Suppressor macrophage treated with lipopolysaccharide for 4 hours (primary cell): ENCODE measurements around the gene TBX1.

Source experiments
- DNase-seq: peaks from one replicate; pipeline ENCODE4 v3.0.0-alpha.2; 2020

The TBX1 gene

DNA sequence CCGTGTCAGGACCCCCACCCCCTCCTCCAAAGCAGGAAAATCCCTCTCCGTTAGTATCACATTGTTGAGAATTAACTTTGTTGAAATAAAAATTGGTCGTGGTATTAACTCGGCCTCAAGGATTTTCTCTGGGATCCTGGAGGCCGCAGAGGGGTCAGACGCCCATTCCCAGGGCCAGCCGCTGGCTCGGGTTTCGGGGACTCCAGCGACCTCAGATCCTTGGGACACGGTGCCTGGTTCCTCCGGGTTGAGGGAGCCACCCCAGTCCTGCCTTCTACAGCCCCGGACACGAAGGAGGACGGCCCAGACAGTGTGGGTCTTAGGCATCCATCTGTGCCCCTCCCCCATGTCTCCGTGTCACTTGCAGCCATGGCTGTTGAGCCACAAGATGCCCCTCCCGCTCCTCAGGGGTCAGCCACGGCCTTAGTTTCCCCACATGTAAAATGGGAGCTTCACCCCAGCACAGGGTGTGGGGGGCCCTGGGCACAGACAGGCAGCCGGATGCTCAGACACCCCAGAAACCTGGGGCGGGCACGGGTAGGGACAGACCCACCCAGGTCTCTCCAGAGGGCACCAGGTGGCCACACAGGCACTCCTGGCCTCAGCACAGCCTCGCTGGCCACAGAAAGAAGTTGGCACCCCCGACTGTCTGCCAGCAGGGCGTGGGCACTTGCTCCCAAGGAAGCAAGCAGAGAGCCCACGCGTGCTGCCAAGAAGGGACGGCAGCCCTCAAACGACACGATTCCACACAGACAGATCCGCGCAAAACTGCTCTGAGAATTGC is 21.7 kb upstream of the TBX1 start:
- DNase-seq, result no peak

- DNase-seq, result no peak
Observed at GRCh38 chr22:19739448-19739895, 21.1 kb upstream of the TBX1 start.

DNA sequence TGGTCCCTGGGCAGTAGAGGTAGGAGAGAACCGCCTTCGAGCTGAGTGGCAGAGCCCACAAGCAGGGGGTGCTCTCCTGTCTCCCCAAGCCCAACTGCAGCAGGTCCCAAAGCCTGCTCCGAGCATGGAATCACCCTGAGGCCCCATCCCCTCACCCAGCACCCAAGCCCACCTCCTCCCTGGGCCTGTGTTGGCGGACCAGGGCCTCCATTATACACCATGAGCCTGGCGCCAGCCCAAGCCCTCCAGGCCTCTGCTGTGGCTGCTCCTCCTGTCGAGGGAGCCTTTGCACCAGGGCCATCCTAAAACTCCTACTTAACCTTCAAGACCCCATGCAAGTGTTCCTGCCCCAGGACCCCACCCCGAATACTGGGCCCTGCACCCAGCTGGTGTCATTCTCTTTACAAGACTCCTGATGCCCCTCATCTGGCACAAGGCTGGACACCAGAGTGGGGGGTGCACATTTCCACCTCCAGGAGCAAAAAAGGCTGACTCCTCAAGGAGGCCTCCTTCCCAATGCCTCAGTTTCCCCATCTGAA is 20.6 kb upstream of the TBX1 start:
- no peak for DNase-seq

GRCh38 chr22:19740586-19740985 is 20.0 kb upstream of the TBX1 start:
- DNase-seq, result no peak

DNA sequence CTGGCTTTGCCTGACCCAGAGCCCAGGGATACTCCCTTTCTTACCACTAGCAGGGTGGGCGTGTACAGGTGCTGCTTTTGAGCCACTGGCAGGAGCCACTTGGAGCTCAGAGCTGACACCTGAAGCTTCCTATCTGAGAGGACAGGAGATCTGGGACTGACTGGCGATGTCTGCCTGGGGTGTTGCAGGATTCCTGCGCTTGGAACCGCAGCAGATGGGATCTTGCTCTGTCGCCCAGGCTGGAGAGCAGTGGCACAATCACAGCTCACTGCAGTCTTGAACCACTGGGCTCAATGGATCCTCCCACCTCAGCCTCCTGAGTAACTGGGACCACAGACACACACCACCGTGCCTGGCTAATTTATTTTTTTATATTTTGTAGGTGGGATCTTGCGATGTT is 19.5 kb upstream of the TBX1 start:
- DNase-seq, result no peak

DNA sequence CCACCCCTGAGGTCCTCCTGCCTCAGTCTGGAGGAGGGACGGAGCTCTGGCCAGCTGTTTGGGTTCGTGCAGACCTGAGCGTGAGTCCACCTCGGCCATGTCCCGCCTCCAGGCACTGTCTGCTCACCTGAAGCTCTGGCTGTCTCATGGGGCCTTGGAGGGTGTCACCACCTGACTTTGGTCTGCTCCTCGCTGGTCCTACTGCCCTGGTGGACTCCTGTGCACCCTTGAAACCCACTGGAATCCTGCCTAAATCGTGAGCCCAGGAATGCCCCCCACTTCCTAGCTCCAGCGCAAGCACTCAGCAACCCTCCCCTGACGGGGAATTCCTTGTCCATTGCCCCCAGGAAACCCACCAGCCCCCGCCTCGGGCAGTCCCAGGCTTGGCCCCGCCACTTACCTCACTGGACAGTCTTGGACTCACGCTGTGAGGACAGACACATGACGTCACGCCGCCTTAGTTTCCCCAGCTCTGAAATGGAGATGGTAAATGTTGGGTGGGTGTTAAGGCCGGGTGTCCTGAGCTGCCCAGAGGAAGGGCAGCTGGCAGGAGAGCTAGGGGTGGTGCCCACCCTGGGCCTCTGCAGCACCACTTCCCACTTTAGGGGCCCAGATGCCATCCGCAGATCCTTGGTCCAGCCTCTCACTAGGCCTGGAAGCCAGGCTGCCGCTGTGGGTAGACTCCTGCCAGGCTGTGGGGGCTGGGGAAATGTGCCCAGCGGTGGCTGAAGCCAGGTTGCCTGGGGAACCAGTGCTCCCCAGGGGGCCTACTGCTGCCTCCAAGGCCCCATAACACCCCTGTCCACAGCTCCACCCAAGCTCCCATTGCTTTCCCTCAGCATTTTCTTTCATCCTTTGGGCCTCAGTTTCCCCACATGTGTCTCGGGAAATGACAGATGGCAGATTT is 18.2 kb upstream of the TBX1 start:
- no peak for DNase-seq

DNA sequence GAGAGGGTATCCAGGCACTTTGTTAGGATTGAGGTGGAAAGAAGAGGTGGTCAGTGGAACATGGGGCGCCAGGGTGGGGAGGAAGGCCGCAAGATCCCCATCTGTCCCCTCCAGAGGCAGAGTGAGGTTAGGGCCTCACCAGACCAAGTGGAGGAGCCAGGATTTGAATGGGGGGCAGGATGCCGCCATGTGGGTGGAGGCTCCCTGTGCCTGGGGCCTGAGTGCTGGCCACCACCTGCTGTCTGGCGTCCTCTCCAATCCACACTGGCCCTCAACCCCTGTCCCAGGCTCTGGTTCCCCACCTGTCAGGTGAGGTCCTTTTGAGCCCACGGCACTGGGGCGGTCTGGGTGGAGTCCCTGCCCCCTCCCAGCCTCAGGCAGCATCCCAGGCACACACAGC is 17.5 kb upstream of the TBX1 start:
- no peak for DNase-seq

DNA sequence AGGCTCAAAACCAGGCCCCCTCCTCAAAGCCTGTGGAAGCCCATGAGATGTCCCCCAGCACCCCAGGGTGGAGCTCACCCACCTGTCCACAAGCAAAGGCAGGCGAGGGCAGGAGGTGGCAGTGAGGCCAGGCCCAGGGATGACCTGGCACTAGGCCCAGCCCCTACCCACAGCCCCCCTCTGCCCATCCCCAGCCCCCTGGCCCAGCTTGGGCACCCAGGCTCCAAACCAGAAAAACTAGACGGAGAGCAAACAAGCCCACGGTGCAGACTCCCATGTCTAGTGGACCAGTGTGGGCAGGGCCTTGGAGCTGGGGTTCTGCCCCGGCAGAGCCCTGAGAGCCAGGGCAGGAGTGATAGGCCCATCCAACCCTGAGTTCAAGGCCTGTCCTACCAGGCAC is 16.9 kb upstream of the TBX1 start:
- DNase-seq, result no peak

DNA sequence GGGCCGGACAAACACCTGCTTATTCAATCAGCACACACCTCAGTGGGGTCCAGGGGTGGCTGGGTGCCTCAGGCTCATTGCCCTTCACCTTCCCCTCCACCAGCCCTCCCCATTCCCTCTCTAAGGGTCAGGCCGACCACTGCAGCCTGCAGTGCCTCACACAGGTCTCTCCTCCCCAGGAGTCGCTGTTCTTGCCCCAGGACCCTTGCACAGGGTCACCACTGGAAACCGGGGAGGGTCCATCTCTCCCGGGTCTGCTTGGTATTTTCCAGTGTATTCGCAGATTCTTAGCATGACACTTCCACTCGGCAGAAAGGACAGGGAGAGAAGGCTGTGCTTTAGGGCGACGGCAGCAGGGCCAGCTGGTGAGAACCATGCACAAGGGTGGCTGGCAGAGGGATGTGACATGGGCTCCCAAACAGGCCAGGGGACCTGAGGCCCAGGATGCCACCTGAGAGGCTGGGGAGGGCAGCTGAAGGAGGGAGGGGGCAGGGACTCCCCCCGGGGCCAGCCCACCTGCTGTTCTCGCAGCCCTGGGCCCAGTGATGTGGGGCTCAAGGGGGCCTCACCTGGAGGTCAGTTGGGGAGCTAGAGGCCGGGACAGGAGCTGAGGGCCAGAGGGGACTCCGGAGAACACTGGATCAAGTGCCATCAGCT is 16.1 kb upstream of the TBX1 start:
- no peak for DNase-seq

- DNase-seq, result no peak
Observed at GRCh38 chr22:19745155-19746101, 15.2 kb upstream of the TBX1 start.

GRCh38 chr22:19746726-19747125 is 13.9 kb upstream of the TBX1 start:
- no peak for DNase-seq

DNA sequence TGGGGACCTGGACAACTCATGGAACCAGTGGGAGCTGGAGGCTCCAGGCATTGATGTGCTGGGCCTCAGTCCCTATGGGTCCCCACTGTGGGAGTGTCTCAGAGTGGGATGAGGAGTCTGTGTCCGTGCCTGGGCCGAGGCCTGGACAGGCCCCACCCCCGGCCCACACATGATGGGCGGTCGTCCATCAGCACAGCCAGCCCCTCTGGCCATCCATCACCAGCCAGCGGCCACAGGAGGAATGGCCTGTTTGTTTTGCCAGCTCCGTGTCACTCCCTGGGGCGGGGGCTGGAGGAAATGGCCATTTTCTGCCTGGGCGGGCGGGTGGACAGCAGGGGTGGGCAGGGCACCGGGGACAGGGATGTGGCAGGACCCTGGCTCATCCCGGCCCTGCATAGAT is 13.0 kb upstream of the TBX1 start:
- DNase-seq, result no peak

- no peak for DNase-seq
Observed at GRCh38 chr22:19748139-19748538, 12.4 kb upstream of the TBX1 start.

GRCh38 chr22:19748991-19749664 is 11.4 kb upstream of the TBX1 start:
- DNase-seq, result no peak

- no peak for DNase-seq
Observed at GRCh38 chr22:19749876-19750275, 10.7 kb upstream of the TBX1 start.

DNA sequence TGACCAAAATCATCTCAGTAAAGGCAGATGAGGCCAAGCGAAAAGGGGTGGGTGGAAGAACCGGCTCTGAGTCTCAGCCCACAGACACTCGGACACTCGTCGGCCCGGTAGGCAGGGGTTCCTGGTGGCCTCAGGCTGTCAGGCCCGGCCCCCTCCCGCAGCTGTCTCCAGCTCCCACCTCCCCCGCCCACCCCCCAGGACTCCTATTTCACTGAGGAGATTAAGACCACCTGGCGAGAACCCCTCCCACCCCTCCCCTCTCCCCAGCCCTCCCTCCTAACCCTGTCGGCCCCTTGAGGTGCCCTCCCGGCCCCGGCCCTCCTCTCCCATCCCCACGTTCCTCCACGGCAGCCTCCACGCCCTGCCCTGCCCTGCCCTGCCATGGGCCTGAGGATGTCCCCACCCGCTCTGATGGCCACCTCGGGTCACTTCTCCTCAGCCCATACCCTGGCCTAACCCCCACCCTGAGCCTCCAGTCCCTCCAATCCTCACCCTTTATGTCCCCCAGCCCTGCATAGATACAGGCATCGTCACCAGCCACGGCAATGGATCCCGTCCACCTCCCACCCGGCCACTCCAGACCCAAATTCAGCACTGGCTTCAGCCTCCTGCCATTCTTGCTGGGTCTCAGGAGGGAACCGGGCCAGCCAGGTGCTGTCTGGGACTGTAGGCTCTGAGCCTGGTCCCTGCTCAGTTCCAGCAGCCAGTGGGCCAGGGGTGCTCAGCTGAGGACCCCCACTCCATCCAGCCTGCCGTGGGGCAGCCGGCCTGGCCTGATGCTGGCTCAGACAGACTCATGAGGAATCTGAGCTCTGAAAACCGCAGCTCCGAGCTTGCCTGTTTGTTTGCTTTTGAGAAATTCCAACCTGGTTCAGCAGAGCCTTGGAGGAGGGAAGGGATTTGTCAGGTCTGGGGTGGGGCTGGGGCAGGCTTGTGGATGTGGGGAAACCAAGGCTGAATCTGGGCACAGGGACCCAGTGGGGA is 9.8 kb upstream of the TBX1 start:
- no peak for DNase-seq

DNA sequence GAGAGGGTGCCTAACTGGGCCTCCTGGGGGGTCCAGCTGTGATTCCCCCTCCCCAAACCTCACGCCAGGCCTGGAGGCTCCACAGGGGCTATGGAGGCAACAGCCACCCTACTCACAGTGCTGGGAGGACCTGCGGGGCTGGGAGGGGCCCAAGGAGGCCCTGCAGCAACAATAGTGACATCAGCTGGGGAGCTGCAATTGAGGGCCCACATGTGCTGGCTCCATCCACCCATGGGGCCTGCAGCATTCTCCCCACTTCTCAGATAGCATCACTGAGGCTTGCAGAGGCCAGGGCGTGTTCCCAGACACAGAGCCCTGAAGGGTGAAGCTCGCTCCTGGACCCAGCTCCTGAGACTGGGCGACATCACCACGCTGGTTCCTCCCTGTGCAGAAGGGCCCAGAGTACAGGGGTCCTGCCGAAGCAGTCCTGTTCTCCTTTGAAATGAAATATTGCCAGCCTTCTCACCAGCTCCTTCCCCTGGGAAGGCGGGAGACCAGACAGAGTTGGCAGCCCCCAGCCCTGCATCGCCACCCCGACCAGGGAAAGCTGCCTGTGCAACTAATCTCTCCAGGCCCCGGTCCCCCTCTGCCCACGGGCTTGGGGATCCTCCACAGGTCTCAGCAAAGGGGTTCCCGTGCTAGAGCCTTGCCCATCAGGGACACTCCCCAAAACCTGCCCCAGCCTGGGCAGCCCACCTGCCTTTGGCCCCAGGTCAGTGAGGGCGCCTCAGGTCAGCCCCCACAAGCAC is 8.9 kb upstream of the TBX1 start:
- DNase-seq, result no peak

- no peak for DNase-seq
Observed at GRCh38 chr22:19753090-19753842, 7.3 kb upstream of the TBX1 start.
